ENCODE measurements around the gene CEP295NL. TPM values are rescaled to one million over a fixed set of nuclear protein-coding genes. Genes with fewer than 3 reads are reported as not detected.
"Not testable (repeated sequence)": the region's sequence is repeated elsewhere in the genome, so short reads cannot be mapped to it uniquely, and the experiment has no call there.

CEP295NL gene
- polyA plus RNA-seq, 5 donors: 0.18 to 0.50 (median 0.29) TPM

- no peak for DNase-seq
These were observed 30.3 kb upstream of the CEP295NL start for GRCh38 chr17:78933025-78933958.

GRCh38 chr17:78929908-78930775, 27.1 kb upstream of the CEP295NL start:
- no peak for DNase-seq

- peak; percentile 85 to 89 for DNase-seq
These were observed 22.9 kb upstream of the CEP295NL start for GRCh38 chr17:78925662-78926555.

- peak; percentile 90 to 91 for DNase-seq
These were observed 22.2 kb upstream of the CEP295NL start, which contains the start of gene TIMP2 for GRCh38 chr17:78925234-78925633. TSS of gene TIMP2 (minus strand) at chr17:78925387. CDS start at chr17:78925088, 299 bp downstream.

- DNase-seq: no peak
These were observed 21.6 kb upstream of the CEP295NL start for GRCh38 chr17:78924481-78925151.

- no peak for DNase-seq
These were observed 20.9 kb upstream of the CEP295NL start for GRCh38 chr17:78923660-78924453.

GRCh38 chr17:78922816-78923498, 20.0 kb upstream of the CEP295NL start:
- DNase-seq: no peak

- no peak for DNase-seq
These were observed 18.5 kb upstream of the CEP295NL start for GRCh38 chr17:78921437-78921971.

- DNase-seq: no peak
These were observed 17.5 kb upstream of the CEP295NL start for GRCh38 chr17:78920528-78920927.

GRCh38 chr17:78919861-78920450, 17.0 kb upstream of the CEP295NL start:
- DNase-seq: no peak

GRCh38 chr17:78918979-78919378, 16.0 kb upstream of the CEP295NL start:
- DNase-seq: no peak

GRCh38 chr17:78917451-78918275, 14.7 kb upstream of the CEP295NL start:
- no peak for DNase-seq

GRCh38 chr17:78915872-78916632, 13.1 kb upstream of the CEP295NL start:
- DNase-seq: no peak

GRCh38 chr17:78913115-78913514, 10.1 kb upstream of the CEP295NL start:
- no peak for DNase-seq

- DNase-seq: no peak
These were observed 9.1 kb upstream of the CEP295NL start for GRCh38 chr17:78912082-78912481.

- not testable (repeated sequence) for DNase-seq
These were observed 8.5 kb upstream of the CEP295NL start for GRCh38 chr17:78911543-78911942.

All from right lung (tissue), 5 donors.